GM21390 (cell line): ENCODE results near the gene B4GALT6.

ENCODE experiments used
- ATAC-seq: cut with Tn5 transposase; IDR thresholded peaks from one replicate; pipeline ENCODE4 v1.9.1; 2021; ENCODE audit not compliant: unreplicated experiment

Gene B4GALT6

DNA sequence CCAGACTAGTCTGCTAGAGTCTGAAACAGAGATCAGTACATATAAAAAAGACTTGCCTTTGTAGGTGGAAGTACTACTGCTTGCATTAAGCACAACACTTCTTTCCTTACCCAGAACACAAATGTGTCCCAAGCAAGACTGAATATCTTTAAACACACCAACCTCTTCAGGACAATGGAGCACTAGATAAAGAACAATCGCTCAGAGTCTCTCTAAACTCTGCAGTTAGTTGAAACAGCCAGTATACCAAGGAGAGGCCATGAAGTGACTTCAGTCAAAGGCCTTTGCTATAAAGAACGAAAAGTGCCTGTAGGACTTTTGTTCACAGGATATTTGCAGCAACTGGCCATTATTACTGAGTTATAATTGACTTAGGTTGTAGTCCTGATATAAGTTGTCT lies 9.9 kb upstream of the B4GALT6 start:
- ATAC-seq: no peak

DNA sequence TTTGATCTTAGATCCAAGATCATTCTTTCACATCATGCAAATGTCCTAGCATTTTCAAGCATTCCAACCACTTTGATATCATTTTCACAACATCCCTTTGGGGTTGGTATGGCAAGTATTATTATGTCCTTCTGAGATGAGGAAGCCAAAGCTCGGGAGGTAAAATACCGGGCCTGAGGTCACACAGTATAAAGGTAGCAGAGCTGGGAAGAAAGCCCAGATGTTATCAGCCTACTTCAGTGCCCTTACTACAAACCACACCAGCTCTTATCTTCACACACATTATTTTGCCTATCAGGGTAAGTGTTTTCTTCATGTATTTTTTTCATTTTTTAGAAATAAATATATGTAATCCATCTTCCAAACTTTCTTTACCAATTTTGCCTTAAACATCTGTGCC lies 4.2 kb upstream of the B4GALT6 start:
- no peak for ATAC-seq

DNA sequence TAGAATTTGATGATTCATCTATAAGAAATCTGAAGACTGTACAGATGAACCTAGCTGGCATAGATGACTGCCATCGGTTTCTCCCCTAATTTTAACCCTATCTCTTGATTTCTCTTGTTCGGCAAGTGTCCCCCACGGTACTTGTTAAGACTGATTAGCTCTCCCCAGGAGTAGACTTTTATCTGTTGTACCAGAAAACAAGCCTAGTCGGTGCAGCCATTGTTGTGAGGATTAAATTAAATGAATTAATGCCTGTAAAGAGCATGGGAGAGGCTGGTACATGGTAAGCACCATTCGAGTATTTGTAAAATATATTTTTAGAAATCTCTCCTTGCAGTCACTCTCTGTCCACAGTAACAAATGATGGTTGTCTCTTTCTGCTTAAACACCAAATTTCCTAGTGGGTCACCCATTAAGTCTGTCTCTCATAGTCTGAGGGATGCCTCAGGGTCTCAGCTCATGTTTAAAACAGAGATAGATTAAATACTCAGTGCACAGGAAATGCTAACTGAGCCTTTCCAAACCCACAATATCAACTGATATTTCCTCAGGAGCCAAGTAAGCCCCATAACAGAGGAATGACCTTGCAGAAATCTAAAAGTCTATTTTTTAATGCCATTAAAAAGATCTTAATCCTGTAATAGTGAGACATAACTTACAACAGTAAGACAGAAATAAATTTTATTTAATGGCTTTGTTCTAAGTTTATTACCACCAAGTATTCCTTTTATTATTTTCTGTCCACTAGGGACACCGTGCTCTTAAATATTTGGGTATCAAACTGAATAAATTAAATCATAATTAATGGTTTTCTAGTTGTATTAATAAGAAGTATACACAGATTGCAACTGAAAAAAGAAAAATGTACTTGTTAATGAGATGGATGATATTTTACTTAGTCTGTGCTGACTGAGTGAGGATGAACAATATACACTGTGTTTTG lies 2.9 kb upstream of the B4GALT6 start:
- ATAC-seq: no peak

DNA sequence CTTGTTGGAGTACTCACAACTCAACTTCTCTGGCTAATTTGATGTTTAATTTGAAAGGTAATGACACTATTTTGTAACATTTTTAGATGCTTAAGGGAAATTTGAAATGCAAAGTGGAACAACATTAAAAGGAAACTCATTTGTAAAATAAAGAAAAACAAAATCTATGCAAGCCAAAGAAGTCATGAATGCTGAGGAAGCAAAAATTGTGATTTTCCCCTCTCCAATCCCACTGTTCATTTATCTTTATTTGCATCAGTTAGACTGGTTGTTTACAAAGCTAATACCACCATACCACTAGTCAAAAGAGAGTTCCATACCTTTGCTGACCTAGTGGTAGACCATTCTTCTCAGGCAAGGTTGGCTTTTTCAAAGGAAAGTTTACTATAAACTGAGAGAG lies 2.2 kb upstream of the B4GALT6 start:
- ATAC-seq: no peak

DNA sequence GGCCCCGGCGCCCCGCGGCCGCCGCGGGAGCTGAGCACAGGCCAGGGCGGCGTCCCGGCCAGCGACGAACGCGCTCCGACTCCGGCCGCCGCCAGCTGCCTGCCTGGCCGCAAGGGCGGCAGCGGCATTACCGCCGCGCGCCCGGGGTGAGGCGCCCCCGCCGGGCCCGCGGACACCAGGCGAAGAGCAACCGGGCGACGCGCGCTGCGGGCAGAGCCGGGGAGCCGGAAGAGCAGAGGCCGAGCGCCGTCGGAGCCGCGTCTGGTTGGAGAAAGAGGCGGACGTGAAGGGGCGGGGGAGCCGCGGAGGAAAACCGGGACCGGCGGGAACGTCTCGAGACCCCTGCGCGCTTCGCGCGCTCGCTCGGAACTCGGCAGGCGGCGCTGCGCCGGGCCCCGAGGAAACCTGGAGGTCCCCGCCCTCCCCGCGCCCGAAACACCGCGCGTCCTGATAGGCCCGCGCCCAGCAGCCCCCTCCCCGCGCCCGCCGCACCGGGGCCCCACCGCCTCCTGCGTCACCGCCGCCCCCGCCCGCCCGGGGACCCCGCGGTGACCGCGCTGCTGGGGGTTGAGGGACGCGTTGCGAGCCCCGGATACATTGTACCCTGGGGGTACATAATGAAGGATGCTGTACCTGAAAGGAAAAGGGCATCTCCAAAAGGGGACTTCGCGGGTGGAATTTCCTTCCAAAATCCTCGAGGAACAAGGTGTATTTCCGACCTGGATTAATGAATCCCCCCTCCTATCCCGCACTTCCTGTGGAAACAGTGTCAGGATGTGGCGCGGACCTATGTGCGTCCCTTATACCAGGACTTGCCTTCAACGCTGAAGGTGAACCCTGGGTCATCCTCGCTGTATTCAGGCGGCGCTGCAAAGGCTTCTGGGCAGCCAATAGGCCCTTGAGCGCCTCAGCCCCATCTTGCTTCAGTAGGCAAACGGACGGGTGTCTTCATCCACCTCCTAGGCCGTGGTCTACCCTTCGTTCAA lies 1.0 kb upstream of the B4GALT6 start:
- peak; percentile 65 for ATAC-seq

DNA sequence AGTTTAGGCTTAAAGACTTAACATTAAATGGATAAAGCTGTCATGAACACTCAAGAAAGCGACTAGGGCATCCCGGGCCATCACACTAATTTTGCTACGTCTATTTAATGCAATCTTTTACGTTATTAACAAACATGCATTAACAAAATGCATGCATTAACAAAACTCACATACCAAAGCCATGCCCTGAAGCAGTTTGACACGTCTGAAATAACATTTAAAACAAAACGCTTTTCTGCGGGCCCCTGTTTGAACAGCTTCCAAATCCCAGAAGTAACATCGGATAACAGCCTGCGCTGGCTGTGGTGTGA lies 458 bp downstream of the B4GALT6 start:
- ATAC-seq: no peak

DNA sequence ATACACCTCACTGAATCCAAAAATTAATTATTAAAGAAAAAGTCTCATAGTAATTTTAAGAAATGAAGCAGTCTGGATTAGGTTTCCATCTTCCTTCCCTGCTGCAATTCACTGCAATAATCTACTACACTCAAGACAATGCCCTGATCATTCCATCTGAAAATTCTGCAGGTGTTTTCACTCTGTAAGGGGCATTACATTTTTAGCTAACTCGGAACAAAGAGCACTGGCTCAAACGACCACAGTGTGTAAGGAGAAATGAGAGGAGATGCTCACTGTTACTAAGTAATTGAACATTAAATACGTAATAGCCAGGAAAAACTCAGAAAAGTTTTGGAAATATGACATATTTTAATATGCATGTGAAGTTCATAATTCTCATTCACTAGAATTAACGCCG lies 1.3 kb downstream of the B4GALT6 start:
- ATAC-seq: no peak

DNA sequence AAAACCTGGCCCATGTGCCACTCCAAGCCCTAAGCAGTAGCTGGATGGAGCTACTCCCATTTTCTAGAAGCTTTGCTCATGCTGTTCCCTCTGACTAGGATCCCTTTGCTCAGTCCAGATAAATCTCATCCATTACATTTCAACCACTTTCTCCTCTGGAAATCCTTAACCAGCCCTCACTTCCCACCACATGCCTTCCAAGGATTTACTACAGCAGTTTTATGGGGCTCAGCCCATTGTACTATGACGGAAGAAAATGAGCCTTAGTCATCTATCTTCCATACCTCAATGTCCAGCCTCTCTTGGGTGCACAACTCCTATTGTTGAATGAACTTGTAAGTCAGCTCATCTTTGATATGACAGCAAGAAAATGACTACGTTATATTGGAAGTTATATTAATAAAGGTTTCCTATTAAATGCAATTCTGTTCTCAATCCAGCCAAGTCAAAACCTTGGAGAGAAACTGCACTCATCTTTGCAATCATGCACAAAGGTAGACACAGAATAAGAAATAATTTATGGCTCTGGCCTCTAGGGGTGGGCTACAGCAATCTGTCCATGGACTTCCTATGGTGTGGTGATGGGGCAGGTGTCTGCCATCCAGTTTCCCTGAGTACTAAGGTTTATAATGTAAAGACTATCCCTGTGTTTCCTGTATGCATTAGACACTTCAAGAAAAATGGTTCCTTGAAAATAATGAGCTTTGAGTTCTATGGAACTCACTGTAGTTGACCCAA lies 3.4 kb downstream of the B4GALT6 start:
- ATAC-seq: no peak

DNA sequence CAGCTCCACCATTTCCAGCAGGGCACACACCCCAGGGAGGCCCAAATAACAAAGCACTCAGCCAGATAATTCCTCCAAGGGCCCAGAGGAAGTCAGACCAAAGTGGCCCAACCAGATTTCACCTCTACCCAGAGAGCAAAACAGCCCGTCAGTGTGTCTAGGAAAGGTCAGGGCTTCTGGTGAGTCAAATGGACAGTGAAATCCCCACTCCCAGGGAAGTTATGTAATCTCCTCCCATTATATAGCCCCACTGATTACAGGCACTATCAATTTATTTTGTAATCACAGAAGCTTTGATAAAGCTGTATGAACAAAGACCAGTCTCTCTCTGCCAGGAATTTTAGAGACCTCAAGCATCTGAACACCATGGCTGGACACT lies 4.0 kb downstream of the B4GALT6 start:
- no peak for ATAC-seq

DNA sequence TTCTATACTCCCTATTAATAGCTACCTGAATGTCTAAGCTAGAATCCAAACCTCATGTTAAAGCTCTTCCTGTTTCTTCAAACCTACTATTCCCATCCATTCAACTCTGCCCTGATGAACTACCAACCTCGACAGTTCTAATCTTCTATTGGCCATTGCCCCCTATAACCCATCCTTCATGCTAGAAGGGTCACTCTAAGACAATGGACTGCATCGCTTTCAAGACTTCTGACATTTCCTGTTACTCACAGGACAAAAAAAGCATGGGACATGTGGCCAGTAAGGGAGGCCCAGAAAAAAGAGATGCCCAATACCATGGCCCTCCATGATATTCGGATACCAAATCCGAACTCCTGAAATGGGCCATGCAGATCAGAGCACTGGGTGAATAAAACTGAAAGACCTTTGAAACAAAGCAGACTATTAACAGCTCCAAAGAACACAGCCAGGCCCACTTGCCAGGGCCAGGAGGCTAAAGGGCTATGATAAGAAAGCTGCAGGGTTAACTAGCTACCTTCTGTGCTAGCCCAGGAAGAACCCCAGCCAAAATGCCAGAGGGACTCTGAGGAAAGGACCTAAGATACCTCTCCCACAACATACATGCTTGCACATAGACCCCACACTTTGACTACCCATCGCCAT lies 4.5 kb downstream of the B4GALT6 start:
- ATAC-seq: no peak

DNA sequence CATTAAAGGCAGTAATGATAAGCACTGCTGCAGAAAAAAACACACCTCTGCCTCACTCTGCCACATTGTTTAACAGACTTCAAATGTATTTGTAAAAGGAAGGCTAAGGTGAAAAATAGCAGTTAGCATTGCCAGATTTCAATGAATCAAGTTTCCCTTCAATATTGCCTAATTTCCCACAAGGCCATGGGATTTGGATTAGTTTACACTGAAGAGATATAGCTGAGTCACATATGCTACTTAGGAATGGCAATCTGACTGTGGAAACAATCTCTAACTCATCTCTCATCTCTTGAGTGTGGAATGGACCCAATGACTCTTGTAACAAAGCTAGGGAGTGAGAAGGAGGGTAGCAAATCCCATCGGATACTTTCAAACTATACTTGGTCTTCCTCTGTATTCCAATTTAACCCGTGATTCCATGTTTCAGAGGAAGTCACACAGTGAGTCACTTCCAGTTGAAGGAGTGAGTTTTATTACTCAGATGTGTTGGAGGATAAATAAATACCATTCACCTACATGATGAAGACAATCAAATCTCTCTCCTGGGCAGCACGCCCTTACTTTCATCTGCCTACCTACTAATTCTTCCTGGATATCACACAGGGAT lies 5.1 kb downstream of the B4GALT6 start:
- no peak for ATAC-seq

DNA sequence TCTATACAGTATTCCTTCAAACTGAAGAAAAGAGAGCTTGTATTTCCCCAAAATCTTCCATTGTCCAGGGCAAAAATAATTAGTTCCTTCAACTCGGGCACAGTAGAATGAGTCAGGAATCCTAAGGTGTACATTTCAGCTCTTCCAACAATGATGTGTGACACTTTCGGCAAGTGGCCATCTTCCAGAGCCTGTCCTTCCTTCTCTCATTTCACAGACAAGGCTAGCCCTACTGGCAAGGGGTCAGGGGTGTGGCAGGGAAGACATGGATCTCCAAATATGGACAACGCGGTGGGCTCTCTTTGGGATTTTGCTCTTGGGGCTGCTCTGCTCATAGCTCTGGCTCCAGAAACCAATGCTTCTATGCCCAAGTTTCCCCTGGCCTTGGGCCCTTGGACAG lies 6.0 kb downstream of the B4GALT6 start:
- no peak for ATAC-seq

DNA sequence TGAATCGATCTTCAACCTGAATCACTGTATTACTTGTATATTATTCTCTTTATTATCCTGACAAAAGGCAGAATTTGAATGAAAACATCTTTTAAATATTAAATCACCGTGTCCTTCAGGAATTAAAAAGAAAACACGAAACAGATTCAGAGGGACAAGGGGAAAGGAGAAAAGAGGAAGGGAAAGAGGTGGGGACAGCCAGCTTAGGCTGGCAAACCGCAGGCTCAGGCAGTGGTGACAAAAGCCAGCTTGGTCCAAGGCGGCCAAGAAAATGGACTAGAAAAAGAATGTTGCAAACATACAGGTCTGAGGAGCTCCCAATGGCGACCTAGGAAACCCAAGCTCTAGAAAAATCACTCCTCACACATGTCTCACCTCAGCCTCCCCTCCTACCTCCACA lies 6.8 kb downstream of the B4GALT6 start:
- no peak for ATAC-seq

DNA sequence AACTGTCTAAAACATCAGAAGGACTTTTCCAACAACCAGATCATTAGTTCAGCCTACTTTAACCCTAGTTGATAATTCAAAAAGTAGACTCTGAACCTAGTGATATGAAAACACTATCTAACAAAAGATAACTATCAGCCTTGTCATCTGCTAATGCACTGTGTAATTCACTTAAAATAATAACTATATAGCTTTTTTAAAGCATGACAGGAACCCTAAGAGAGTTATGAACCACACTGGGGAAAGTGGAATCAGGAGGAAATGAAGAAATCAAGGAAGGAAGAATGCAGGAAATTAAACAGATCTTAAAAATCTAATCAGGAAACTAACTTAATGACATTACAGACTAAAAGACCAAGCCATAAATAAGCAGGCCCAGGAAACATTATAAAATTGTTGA lies 9.0 kb downstream of the B4GALT6 start:
- no peak for ATAC-seq

DNA sequence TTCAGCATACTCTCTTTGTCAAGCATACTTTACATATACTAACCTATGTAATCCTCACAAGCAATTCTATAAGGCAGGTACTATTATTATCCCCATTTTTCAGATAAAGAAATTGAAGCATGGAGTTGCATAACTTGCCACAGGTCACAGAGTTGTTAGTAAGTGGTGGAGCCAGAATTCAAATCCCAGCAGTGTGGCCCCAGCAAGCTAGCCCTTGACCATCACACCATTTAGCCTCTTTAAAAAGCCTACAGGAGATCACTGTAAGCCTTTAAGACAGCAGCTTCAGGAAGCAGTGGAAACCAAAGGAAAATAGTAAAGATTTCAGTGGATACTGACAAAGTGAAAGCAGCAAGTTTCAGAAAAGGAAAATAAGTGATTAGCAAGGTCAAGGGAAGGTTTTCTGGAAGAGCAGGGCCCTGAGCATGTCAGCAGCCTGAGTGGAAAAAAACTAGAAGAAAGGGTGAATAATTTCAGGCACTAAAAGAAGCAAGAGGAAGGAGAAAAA lies 11.7 kb downstream of the B4GALT6 start:
- no peak for ATAC-seq

DNA sequence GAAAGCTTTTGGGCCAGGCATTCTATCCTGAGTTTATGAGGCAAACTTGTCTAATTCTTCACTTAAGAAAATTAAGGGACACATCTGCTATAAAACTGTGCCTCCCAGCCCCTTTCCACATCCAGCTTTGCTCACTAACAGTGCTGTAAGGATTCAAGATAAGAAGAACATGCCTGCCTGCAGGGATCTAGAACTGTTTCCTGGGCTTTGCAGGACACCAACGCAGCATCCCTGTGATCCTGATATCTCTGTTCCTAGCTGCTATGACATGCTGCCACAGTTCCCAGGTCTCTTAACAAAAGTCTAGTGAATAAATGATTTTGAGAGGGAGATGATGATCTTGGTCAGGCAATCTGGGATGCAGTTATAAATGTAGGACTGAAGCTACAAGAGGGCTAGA lies 12.4 kb downstream of the B4GALT6 start:
- no peak for ATAC-seq

DNA sequence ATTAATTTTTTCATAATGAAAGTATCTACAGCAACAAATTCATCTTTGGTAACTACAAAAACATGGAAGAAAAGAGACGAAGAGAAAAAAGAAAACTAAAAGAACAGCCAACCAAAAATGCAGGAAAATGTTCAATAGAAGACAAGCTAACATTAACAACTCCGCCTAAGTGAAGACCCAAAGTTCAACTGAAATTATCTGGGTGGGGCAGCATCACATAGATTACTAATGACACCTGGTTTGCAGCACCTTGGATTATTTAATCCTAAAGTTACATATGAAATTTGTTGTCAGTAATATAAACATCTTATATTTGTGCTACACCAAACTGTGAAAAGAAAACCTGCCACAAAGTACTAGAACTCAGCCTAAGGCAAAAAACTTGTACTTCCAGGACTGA lies 14.8 kb downstream of the B4GALT6 start:
- no peak for ATAC-seq

DNA sequence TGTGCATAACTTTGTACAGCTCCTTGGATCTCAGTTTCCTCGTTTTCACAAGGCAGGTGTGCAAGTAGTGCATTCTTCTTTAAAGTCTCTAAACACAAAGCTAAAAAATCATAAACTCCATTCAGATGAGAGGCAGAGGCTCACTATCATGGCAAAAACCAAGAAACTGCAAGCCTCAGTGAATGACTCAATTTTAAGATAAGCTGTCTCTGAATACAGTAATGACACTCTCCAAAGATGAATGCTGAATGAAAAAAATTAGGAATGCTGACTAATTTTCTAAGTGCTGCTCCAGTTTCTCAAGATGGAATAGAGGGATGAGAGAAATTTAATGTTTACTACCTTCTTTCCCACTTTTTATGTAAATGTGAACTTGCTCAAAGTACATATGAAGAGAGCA lies 17.2 kb downstream of the B4GALT6 start:
- no peak for ATAC-seq

DNA sequence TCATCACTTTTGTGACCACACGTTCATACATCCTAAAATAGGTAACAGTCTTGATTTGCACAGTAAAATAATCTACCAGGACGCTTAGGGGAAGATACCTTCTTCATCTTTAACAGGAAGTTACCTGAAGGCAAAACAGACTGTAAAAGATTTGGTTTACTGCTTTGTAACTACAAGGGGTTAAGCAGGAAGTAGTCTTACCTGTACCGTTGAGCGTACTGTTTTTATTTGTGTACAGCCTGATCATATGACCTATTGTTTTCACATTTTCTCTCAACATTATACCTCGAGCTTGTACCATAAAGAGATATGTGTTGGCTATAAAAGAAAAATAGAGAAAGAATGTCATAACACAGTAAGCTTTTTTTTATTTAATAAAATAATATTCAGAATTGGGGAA lies 18.3 kb downstream of the B4GALT6 start:
- no peak for ATAC-seq

DNA sequence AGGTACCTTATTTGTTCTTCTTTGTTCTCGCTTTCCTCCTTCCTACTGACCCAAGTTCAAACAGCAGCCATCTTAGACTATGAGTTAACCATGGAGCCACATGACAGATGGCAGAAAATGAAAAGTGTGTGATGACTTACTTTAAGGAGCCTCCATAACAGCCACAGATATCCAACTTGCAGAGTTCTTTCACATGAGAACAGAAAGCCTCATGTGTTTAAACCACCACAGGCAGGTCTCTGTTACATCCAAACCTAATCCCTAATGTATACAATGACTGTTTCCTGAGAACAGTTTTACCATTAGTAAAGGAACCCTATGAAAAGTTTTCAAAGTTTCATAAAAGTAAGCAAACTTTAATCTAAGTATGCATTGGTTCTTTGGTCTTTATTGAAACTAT lies 20.3 kb downstream of the B4GALT6 start:
- no peak for ATAC-seq
